GM23338 (cell line): Measurements from ENCODE around the gene POM121L2.

ENCODE experiments used
- EZH2 ChIP-seq: fragments of 200-600 bp; sonication (generic); IDR thresholded peaks from one replicate; pipeline ENCODE4 v1.8.0; 2017; ENCODE audit warnings: antibody characterized with exemption, mild to moderate bottlenecking, low read depth; ENCODE audit not compliant: unreplicated experiment
- POLR2AphosphoS5 ChIP-seq: IDR thresholded peaks from 2 replicates; pipeline ENCODE4 v1.6.1; 2016; ENCODE audit warnings: antibody characterized with exemption, low read depth
- TF ChIP-seq, protein P1 (sequence below), 2 experiments: fragments of 200-600 bp in 1 of 2; sonication (generic) in 1 of 2; conservative IDR thresholded peaks; 2 replicates each; pipeline versions ENCODE4 v1.5.1 to v1.6.1; 2016 to 2017; ENCODE audit warnings: antibody characterized with exemption in 2 of 2, low read depth in 2 of 2, mild to moderate bottlenecking in 2 of 2, moderate library complexity in 1 of 2
- TF ChIP-seq, protein P2 (sequence below): IDR thresholded peaks from one replicate; pipeline ENCODE4 v1.6.1; 2018; ENCODE audit warnings: antibody characterized with exemption; ENCODE audit not compliant: unreplicated experiment

DNA sequence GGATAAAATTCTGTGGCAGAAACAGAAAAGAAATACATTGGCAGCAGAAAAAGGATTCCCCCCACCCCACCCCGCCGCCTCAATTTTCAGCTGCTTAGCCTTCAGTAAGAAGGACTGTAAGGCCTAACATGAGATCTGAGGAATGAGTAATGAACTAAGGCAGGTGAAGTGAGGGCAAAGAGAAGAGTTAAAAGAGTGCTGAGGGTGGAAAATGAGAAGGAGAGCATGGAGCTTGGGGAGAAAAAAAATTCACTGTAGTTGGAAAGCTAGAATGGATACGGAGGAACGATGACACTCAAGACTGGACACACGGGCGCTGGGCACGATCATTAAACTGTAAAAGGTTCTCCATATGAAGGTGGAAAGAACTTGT lies 14.6 kb downstream of the POM121L2 start:
- TF ChIP-seq POLR2AphosphoS5 (no peak), EZH2 (no peak)
- TF ChIP-seq, protein P1, sequence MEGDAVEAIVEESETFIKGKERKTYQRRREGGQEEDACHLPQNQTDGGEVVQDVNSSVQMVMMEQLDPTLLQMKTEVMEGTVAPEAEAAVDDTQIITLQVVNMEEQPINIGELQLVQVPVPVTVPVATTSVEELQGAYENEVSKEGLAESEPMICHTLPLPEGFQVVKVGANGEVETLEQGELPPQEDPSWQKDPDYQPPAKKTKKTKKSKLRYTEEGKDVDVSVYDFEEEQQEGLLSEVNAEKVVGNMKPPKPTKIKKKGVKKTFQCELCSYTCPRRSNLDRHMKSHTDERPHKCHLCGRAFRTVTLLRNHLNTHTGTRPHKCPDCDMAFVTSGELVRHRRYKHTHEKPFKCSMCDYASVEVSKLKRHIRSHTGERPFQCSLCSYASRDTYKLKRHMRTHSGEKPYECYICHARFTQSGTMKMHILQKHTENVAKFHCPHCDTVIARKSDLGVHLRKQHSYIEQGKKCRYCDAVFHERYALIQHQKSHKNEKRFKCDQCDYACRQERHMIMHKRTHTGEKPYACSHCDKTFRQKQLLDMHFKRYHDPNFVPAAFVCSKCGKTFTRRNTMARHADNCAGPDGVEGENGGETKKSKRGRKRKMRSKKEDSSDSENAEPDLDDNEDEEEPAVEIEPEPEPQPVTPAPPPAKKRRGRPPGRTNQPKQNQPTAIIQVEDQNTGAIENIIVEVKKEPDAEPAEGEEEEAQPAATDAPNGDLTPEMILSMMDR (conservative IDR thresholded peaks at IDR 0.05; ENCODE audit: low read depth in 2 of 2): no peak
- TF ChIP-seq, protein P2, sequence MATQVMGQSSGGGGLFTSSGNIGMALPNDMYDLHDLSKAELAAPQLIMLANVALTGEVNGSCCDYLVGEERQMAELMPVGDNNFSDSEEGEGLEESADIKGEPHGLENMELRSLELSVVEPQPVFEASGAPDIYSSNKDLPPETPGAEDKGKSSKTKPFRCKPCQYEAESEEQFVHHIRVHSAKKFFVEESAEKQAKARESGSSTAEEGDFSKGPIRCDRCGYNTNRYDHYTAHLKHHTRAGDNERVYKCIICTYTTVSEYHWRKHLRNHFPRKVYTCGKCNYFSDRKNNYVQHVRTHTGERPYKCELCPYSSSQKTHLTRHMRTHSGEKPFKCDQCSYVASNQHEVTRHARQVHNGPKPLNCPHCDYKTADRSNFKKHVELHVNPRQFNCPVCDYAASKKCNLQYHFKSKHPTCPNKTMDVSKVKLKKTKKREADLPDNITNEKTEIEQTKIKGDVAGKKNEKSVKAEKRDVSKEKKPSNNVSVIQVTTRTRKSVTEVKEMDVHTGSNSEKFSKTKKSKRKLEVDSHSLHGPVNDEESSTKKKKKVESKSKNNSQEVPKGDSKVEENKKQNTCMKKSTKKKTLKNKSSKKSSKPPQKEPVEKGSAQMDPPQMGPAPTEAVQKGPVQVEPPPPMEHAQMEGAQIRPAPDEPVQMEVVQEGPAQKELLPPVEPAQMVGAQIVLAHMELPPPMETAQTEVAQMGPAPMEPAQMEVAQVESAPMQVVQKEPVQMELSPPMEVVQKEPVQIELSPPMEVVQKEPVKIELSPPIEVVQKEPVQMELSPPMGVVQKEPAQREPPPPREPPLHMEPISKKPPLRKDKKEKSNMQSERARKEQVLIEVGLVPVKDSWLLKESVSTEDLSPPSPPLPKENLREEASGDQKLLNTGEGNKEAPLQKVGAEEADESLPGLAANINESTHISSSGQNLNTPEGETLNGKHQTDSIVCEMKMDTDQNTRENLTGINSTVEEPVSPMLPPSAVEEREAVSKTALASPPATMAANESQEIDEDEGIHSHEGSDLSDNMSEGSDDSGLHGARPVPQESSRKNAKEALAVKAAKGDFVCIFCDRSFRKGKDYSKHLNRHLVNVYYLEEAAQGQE: no peak
